ENCODE results near the gene RUNX1. TPM values are rescaled to one million over a fixed set of nuclear protein-coding genes. Genes with fewer than 3 reads are reported as not detected.

The RUNX1 gene
- total RNA-seq, 6 experiments from 2014 or later = 2.9 to 18.3 (median 4.3) TPM

DNA sequence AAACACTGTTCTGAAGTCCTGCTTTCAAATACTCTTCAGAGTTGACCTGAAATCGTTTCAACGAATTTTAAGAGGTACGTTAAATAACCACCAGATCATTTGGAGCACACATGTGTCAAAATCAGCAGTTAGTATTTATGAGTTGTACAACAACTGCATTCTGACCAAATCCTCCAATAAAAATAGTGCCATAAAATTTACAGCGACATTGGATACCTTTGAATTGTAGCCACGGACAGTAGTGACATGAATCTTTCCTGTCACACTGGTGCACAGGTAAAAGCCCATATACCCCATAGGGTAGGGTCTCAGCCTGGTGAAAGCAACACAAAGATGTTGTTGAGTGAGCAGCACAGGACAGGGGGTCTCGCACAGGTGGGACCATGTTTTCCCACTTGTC, 258.8 kb downstream of the RUNX1 start:
- TF ChIP-seq, protein P1, sequence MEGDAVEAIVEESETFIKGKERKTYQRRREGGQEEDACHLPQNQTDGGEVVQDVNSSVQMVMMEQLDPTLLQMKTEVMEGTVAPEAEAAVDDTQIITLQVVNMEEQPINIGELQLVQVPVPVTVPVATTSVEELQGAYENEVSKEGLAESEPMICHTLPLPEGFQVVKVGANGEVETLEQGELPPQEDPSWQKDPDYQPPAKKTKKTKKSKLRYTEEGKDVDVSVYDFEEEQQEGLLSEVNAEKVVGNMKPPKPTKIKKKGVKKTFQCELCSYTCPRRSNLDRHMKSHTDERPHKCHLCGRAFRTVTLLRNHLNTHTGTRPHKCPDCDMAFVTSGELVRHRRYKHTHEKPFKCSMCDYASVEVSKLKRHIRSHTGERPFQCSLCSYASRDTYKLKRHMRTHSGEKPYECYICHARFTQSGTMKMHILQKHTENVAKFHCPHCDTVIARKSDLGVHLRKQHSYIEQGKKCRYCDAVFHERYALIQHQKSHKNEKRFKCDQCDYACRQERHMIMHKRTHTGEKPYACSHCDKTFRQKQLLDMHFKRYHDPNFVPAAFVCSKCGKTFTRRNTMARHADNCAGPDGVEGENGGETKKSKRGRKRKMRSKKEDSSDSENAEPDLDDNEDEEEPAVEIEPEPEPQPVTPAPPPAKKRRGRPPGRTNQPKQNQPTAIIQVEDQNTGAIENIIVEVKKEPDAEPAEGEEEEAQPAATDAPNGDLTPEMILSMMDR (IDR thresholded peaks at IDR 0.05) = no peak
- TF ChIP-seq POLR2A (IDR thresholded peaks at IDR 0.05) = no peak

DNA sequence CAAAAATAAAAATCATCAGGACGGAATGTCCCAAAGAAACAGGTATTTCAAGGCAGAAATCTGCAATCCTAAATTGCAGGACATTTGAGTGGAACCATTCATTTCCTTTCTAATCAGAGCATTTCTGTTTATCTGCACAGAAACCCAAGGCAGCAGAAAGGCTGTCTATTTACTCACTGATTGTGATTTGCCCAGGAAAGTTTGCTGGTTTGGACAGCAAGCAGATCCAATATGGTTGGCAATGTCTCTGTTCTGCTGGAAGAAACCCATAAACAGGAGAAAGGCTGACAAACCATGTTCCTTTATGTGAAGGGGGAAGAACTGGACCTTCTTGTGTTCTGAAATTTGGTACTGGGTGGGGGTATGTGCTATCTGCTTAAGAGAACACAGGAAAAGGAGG, 260.2 kb downstream of the RUNX1 start:
- ATAC-seq = peak in 2 of 4 donors; percentile 29 to 44
- Histone ChIP-seq H3K4me3 (no peak overlapping the region), H3K36me3 (no peaks in the 10 kb centered on the region), H3K27me3 (no peaks in the 10 kb centered on the region), H3K27ac (no peak overlapping the region), H3K9me3 (no peaks in the 10 kb centered on the region), H3K4me1 (peaks cover 0 to 26% (median 0%) of the 10 kb centered on the region in 4 donors)
- TF ChIP-seq POLR2A (IDR thresholded peaks at IDR 0.05) = no peak
- TF ChIP-seq, protein P1 (IDR thresholded peaks at IDR 0.05) = no peak
- 63% methylated on average over 1 of the region's 1 CpG for WGBS (ENCODE audit: insufficient coverage, low coverage, low lambda C conversion rate, missing lambda C conversion rate)
- no peak for DNase-seq
- intact Hi-C loops (cut with DNase I) = no loop called here

More for the DNA sequence above, 258.8 kb downstream of the RUNX1 start:
- DNase-seq = no peak
- no peak overlapping the region for H3K4me3 ChIP-seq
- H3K9me3 ChIP-seq = no peaks in the 10 kb centered on the region
- intact Hi-C loops (cut with DNase I) = no loop called here
- peaks cover 0 to 40% (median 2%) of the 10 kb centered on the region in 4 donors for H3K4me1 ChIP-seq
- no peaks in the 10 kb centered on the region for H3K27me3 ChIP-seq
- 93% methylated on average over 5 of the region's 6 CpGs for WGBS (ENCODE audit: insufficient coverage, low coverage, low lambda C conversion rate, missing lambda C conversion rate)
- ATAC-seq = no peak
- no peaks in the 10 kb centered on the region for H3K36me3 ChIP-seq
- H3K27ac ChIP-seq = no peak overlapping the region

DNA sequence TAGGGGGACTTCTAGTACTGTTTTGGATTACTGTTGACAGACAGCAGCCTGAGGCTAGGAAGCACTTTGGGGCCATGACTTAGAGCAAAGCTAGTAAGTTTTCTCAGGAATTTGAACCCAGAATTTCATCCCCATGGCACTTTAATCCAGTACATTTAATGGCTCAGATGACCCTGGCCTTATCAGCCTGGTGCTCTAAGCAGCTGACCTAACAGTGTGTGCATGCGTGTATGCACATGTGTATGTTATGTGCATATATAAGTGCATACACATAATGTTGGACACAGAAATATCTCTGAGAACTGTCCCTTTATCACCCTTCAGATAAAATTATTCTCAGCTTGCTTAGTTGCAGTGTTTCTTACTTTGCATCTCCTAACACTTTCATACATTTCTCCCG, 265.3 kb downstream of the RUNX1 start:
- H3K9me3 ChIP-seq = no peaks in the 10 kb centered on the region
- no peaks in the 10 kb centered on the region for H3K36me3 ChIP-seq
- DNase-seq (no peak), ATAC-seq (no peak)
- H3K4me3 ChIP-seq = no peak overlapping the region
- H3K4me1 ChIP-seq = peaks cover 0 to 5% (median 0%) of the 10 kb centered on the region in 4 donors
- WGBS (ENCODE audit: insufficient coverage, low coverage, low lambda C conversion rate, missing lambda C conversion rate) = no CpG with 5 or more reads among the region's 2 CpGs
- H3K27me3 ChIP-seq = no peaks in the 10 kb centered on the region
- TF ChIP-seq, protein P1 (IDR thresholded peaks at IDR 0.05) = no peak
- intact Hi-C loops (cut with DNase I) = no loop called here
- no peak overlapping the region for H3K27ac ChIP-seq

DNA sequence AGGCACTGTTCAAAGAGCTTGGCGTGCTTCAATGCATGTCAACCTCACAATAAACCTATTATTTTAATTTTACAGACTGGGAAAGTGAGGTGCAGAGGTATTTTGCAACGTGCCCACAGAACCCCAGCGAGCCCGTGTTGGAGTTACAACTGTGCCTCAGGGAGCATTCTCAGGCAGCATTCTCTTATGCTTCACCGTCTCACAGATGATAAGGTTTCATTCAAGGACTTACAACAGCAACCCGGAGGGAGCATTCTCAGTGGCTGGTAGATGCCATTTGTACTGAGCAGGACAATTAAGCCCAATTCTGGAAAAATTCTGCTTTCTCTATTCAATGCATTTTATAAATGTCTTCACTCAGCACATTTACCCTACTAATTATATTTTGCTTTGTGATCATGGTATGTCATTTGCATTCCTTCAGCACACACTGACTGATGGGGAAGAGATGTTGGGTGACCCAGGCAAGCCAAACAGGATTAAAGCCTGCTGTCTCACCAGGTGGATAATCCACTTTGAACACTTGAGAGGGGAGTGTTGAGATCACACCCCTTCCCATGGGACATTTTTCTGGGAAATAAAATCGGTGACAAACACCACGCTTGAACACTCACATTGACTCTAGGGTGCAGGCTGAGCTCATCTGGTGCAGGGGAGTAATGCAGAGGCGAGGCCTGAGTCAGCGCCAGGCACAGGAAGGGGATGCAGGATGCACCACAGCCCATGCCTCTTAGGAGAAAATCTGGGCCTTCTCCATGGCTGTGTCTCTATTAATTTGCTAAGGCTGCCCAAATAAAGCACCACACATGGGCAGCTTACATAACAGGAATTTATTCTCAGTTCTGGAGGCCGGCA, 266.4 kb downstream of the RUNX1 start:
- ATAC-seq = no peak

More for the DNA sequence above, 266.4 kb downstream of the RUNX1 start:
- no peaks in the 10 kb centered on the region for H3K27me3 ChIP-seq
- TF ChIP-seq, protein P1 (IDR thresholded peaks at IDR 0.05) = no peak
- TF ChIP-seq POLR2A (IDR thresholded peaks at IDR 0.05) = no peak
- no peak overlapping the region for H3K27ac ChIP-seq
- no peaks in the 10 kb centered on the region for H3K9me3 ChIP-seq
- no peaks in the 10 kb centered on the region for H3K36me3 ChIP-seq
- no peak overlapping the region for H3K4me3 ChIP-seq
- no peak for DNase-seq
- H3K4me1 ChIP-seq = no peaks in the 10 kb centered on the region
- intact Hi-C loops (cut with DNase I) = no loop called here
- WGBS (ENCODE audit: insufficient coverage, low coverage, low lambda C conversion rate, missing lambda C conversion rate) = 72% methylated on average over 9 of the region's 11 CpGs

Data from right lobe of liver (tissue), 6 donors.